GM19372 (cell line): Measurements from ENCODE around the gene PIK3R5.

Experiments used
- ATAC-seq: cut with Tn5 transposase; IDR thresholded peaks from one replicate; pipeline ENCODE4 v1.9.1; 2021; ENCODE audit warnings: mild to moderate bottlenecking, low read depth, moderate library complexity; ENCODE audit not compliant: unreplicated experiment

Gene PIK3R5

DNA sequence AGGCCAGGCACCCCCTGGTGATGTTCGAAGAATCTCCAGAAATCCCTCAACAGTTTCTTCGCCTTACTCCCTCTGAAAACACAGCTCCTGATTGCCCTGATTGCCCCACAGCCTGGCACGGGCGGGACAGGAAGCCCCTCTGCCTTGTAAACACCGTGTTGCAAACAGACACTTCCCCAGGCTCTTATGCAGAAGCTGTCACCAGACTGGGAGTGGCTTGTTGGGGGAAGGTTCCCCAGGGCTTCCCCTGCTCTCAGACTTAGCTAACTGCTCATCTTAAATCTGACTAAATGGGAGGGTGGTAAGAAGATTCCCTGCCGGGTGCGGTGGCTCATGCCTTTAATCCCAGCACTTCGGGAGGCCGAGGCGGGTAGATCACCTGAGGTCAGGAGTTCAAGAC is 11.2 kb downstream of the PIK3R5 start:
- peak; percentile 53 for ATAC-seq

DNA sequence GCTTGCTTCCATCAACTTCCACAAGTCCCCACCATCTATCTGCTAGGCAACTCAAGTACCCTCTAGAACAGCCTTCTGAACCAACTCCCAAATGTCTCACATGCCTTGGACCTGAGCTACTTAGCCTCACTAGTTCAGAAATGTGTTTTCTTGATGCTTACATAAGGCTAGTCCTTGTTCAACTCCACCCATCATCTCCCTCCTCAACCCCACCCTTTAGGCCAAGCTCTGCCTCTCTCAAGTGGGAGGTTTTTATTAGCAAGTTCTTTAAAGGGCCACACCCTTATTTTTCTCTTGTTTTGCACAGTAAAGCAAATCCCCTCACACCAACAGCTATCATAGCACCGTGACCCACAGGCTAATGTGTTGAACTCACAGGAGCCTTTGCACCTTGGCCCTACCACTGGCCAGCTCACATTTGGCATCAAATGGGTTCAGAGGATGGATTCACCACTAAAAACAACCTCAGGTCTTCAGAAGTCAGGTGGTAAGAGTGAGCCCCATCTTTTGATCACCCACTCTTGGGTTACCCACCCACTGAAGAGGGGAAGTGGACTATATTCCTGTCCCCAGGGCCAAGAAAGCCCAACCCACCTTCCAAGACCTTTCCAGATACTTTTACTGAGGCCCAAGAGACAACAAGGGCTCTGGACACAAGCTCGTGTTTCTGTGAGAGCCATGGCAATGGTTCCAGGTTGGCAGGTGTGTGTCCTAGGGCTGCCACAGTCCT is 12.2 kb downstream of the PIK3R5 start:
- ATAC-seq: no peak

DNA sequence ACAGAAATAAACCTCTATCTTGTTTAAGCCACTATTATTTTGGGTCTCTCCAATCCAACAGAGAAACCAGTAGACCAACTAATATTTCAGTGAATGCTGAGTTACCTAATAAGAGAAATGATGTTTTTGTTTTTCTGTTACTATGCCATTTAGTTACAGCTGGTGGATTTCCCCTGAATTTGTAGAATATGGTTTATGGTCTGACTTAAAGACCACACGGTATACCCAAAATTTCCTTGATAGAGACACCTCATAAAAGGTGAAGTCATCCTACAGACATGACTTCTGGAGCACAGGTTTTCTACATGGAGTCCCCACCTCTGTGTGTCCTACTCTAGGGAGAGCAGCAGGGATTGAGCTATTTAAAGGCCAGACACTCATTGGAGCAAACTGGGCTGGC is 13.3 kb downstream of the PIK3R5 start:
- no peak for ATAC-seq

DNA sequence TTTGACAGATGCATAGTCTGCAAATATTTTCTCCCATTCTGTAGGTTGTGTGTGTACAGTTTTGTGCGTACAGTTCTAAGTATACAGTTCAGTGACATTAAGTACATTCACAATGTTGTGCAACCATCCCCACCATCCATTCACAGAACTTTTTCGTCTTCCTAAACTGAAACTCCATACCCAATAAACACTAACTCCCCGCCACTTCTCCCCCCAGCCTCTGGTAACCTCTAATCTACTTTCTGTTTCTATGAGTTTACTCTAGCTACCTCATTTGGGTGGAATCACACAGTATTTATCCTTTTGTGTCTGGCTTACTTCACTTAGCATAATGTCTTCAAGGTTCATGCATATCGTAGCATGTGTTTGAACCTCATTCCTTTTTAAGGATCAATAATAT is 14.3 kb downstream of the PIK3R5 start:
- ATAC-seq: no peak

DNA sequence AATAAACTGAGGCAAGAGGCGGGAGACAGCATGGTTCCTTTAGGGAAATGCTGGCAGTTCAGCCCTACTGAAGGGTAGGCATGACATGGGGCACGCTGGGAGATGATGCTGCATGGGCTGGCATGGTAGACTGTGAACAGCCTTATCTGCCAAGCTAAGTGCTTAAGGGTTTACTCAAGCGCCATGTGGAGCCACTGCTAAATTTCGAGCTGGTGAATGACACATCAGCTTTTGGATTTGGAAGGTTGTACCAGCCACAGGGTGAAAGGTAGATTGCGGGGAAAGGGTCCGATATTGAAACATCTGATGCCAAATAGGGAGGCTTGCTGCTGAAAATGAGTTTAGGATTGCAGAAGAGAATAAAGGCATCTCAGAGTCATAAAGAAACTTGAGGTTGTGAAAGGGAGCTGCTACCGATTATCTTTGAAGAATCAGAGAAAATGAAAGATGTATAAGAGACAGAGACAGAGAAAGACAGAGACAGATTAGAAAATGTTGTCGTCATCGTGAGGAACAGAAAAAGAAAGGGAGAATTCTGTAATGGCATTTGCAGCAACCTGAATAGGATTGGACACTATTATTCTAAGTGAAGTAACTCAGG is 16.3 kb downstream of the PIK3R5 start:
- ATAC-seq: no peak

DNA sequence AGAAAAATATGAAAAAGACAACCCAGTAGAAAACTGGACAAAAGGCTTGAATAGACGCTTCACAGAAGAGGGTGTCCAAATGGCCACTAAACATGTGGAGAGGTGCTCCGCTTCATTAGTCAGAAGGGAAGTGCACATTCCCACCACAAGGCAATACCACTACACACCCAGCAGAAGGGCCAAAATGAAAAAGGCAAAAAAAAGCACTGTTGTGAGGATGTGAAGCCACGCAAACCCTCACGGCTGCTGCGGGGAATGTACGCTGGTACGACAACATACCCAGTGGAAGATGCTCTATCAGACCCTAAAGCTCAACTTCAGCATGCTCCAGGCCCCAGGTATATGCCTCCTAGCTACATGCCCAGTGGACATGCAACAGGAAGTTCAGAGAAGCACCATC is 17.0 kb downstream of the PIK3R5 start:
- ATAC-seq: no peak

DNA sequence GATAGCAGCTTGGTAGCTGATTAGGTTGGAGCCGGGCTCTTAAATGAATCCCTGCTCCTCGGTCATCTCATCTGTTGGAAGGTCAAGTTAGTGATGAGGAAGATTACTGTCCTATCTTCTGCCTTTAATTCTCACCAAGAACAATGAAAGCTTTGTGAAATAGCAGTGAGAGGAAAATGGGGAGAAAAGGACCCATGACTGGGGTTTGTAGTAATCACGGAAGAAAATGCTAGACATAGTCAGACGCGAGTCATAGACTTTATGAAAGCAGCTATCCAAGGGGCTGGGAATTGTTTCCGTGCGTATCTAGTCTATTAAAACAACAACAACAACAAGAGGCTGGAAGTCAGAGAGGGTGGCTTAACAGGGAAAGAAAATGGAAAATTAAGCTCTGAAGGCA is 18.3 kb downstream of the PIK3R5 start:
- no peak for ATAC-seq

DNA sequence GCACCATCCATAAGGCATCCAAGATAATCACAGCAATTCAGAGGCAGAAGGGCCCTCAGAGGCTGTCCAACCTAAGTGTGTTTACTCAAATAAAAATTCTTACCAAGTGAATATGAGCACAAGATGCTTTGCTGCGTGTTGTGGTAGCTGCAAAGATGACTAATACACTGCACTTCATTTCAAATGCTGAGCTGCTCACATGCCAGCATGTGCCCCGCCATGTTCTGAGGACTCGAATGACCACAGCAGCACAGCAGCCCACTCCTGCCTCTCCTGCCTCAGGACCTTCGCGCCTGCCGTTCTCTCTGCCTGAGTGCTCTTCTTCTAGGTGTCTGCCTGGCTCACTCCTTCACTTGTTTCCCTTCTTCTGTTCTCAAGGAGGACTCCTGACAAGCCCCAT is 19.0 kb downstream of the PIK3R5 start:
- no peak for ATAC-seq

DNA sequence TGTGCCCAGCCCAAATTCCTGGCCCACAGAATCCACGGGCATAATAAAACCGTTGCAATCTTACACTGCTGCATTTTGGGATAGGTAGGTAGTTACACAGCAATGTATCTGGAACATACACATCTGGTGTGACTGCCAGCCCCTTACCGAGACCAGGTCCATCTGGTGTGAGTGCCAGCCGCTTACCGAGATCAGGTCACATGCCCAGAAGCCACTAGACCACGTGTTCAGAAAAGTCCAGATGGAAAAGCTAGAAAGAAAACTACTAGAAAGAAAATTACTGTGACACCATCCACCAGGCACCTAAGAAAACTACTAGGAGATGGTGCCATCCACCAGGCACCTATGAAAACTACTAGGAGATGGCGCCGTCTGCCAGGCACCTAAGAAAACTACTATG is 19.4 kb downstream of the PIK3R5 start:
- ATAC-seq: no peak

DNA sequence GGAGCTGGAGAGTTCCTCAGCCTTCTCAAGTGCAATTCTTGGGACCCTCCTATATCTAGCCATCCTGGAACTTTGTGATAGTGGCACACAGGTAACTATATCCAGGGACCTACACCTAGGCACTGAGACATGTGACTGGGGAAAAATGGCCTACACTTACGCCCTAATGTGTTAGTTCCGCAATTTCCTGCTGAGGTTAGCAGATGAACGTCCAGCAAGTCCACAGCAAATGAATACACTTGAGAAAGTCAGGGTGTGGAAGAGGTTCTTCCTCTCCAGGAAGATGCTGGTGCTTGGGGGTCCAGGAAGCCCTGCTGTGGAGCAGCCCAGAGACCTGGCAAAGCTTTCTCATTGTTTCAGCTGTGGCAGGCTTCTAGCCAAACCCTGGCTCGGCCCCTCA is 20.8 kb downstream of the PIK3R5 start:
- ATAC-seq: no peak

DNA sequence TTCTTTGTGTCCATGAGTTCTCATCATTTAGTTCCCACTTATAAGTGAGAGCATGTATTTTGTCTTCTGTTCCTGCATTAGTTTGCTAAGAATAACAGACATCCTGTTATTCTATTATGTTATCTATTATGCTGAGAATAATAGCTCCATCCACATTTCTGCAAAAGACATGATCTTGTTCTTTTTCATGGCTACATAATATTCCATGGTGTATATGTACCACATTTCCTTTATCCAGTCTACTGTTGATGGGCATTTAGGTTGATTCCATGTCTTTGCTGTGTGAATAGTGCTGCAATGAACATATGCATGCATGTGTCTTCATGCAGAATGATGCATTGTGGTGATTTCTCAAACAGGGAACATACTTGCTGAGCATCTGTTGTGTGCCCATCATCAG is 21.4 kb downstream of the PIK3R5 start:
- no peak for ATAC-seq

DNA sequence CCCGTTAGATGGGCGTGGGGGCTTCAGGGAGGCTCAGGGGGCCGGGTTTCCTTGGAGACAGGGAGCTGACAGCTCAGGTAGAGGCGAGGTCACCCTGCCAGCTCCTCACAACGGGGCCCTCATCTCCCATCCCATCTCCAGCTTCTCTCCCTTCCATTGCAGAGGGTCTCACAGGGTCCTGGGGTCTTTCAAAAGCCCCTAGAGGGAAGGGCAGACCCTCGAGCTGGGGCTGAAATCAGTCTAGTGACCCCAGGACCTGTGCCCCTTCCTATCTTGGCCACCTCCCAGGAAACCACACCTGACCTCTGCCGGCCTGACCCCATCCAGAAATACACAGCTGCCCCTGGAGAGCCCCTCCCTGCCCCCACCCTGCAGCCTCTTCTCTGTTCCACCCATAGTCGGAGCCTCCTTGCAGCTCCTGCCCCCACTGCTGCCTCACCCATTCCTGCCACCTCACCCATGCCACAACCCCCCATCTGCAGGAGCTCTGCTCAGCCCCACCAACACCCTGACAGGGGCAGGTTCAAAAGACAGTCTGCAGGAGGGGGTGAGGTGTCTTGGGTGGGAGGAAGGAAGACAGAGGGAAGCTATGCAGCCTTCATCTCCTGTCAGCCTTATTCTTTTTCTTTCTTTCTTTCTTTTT is 23.4 kb downstream of the PIK3R5 start:
- no peak for ATAC-seq

DNA sequence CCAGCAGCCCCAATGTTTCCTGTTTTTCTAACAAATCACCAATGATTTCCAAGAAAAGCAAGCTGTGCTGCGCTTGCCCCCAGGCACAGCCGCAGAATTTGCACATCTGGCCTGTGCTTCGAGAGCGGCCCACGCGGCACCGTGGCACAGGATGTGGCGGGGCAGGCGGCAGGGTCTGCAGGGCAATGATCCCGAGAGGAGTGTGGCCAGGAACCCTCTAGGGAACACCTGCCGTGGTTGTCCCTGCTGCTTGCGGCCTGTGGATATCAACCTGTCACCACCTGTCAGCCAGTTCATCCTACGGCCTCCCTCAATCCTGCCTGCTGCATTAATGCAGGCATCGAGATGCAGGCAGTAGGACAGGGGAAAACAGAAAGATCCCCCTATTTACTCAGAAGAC is 24.0 kb downstream of the PIK3R5 start:
- ATAC-seq: no peak

DNA sequence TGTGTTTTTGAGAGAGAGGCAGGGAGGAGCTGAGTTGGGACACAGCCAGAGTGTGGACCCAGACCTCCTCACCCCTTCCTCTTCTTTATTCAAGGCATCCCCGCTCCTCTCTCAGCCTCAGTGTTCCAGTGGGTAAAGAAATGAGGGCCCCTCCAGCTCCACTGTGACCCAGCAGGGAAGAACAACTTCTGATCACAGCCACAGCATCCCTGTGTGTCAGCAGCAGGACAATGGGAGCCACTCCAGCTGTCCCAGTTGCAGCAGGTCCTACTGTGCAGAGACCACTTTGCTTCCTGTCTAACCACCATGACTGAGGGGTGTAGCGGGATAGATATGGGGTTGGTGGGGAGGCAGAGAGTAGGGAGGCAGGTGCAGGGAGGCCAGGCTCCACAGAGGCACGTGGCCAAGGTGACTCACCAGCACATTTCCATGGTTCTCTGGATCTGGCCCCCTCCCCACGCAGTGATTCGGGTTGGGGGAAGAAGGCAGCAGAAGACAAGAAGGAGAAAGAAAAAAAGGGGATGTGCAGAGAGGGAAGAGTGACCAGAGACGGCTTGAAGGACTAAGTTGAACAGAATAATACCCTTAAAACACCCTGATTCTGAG is 24.5 kb downstream of the PIK3R5 start:
- no peak for ATAC-seq

DNA sequence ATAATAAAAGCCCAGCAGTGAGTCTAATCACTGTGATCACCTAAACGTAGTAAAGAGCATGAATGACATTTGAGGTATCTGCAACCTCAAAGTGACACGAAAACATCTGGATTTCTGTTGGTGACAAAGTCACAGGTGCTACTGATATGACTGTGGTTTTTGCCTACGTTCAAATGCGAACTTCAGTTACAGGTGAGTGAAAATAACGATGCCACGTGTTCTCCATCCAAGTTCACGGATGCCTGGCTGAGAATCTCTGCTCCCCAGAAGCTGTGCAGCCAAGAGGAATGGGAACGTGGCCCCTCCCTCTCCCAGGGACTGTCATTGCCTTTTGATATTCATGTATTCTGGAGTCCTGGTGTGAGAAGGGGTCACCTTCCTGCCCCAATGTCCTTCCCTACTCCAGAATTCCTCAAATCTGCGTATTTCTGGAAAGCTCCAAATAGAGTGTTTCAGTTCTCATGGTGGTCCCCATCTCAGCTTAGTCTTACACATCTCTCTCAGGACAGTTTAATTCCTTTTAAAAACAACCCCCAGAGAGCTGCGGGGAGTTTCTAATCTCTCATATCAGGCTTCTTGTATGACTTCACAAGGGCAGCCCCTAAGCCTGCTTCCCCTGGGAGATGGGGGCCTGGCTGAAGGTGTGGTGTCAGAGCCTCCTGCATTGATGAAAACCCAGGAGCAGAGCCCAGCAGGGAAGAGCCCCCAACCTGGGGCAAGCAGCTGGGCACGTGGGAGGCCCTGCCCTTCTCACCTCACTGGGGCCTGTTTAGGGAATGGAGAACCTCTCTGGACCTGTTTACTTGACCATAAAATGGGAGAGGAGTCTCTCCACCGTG is 25.8 kb downstream of the PIK3R5 start:
- ATAC-seq: no peak

DNA sequence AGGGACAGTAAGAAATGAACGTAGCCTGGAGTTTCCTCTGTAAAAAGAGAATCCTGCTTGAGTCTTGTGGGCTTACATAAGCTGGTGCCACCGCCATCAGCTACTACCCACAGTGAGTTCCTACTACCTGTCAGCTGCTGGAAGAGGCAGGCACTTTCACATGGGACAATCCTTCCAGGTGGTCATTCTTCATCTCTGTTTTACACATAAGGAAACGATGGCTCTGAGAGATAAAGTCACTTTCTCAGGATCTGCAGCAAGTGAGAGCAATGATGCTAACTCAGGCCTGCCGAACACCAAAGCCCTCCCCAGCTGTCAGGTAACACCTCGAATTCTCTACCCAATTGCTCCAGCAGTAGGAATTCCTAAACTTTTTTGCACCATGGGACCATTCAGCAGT is 26.6 kb downstream of the PIK3R5 start:
- ATAC-seq: no peak

DNA sequence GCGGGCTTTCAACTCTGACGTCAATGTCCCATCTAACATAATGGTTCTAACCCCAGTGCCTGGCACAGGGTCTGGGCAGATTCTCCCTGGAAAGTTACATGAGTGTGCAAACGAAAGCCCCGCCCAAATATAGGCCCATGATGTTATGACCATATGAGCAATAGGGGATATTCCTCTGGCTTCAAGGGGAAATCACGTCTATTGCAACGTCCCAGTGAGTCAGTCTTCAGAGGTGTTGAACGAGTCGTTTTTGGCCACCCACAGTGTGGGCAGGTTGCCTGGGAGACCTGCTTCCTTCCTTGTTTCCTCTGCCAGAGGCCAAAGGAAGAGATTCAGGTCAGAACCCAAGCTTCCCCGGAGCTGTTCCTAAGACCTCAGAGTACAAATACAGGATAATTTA is 30.3 kb downstream of the PIK3R5 start:
- ATAC-seq: no peak

DNA sequence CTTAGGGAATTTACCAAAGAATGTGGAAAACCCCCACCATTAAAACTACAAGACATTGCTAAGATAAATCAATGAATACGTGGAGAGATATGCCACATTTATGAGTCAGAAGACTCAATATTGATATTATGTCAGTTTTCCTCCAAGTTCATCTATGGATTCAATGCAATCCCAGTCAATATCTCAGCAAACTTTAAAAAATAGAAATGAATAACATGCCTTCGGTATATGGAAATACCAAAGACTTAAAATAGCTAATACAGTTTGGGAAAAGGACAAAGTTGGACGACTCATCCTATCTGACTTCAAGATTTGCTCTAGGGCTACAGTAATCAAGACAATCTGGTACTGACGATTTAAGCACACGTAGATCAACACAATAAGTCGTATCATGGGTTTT is 31.2 kb downstream of the PIK3R5 start:
- ATAC-seq: no peak

DNA sequence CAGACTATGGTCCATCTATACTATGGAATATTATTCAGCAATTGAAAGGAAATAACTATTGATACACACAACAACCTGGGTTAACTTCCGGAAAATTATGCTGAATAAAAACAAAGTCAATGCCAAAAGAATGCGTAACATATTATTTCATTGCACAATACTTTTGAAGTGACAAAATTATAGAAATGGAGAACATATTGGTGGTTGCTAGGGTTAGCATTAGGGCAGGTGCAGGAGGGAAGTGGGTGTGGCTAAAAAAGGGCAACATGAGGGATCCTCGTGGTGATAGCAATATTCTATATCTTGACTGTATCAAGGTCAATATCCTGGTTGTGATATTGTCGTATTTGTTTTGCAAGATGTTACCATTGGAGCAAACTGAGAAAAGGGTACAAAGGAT is 34.9 kb downstream of the PIK3R5 start:
- ATAC-seq: no peak

DNA sequence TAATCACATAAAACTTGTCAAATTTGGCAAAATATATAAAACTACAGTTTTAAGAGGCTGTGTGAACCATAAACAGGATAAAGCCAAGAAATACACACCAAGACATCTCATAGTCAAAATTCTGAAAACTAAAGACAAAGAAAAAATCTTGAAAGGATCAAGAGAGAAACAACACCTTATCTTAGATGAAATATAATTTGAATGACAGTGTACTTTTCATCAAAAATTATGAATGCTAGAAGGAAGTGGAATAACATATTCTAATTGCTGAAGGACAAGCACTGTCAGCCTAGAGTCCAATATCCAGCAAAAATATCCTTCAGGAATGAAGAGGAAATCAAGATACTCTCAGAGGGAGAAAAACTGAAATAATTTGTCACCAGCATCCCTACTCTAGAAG is 37.2 kb downstream of the PIK3R5 start:
- ATAC-seq: no peak

DNA sequence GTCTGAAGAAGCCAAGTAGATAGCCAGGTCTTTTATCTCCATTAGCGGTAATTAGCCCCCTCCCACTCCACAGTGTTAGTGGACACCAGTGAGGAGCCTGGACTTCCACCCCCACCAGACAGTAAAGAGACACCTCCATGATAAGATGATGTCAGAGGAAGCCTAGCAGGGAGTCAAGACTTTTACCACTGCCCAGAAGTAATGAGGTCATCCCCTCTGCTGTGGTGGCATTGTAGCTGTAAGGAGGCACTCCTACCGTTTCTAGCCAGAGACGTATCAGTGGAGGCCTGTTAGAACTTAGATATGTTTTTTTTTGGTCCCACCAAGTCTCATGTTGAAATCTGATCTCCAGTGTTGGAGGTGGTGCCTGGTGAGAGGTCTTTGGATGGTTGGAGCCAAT is 38.1 kb downstream of the PIK3R5 start:
- ATAC-seq: no peak
